Cortex of kidney (tissue), 1 donor: Measurements from ENCODE around the gene CD86.
"Not testable (repeated sequence)": the region's sequence is repeated elsewhere in the genome, so short reads cannot be mapped to it uniquely, and the experiment has no call there.

Experiments
- DNase-seq: peaks from one replicate; lab custom pipeline; 2025; lab: John Stamatoyannopoulos, UW

The CD86 gene

GRCh38 chr3:122055215-122055614 is at the start of gene CD86:
CD86 (plus strand) TSS chr3:122055362; CDS start chr3:122055490, 128 bp downstream.
- DNase-seq = no peak

- no peak for DNase-seq
Observed at GRCh38 chr3:122006267-122006666, 48.9 kb upstream of the CD86 start.

GRCh38 chr3:122008166-122008565 is 47.0 kb upstream of the CD86 start:
- DNase-seq = no peak

GRCh38 chr3:122010506-122010905 is 44.7 kb upstream of the CD86 start:
- no peak for DNase-seq

DNA sequence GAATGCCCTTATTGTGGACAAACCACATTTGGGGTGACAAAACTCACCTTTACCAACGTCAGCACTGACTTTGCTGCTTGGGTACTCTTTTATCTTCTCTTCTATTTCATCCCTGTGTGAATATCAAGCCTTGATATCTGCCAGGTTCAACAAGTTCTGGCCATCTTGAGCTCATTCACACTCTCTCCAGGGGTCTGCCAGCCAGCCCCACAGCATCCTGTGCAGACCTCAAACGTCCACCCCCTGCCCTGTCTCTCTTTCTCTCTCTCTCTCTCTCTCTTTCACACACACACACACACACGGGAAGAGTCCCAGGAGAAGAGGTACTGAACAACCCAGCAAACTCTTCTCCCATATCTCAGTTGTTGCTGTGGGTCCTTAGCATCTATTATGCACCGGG is 43.8 kb upstream of the CD86 start:
- DNase-seq = no peak

DNA sequence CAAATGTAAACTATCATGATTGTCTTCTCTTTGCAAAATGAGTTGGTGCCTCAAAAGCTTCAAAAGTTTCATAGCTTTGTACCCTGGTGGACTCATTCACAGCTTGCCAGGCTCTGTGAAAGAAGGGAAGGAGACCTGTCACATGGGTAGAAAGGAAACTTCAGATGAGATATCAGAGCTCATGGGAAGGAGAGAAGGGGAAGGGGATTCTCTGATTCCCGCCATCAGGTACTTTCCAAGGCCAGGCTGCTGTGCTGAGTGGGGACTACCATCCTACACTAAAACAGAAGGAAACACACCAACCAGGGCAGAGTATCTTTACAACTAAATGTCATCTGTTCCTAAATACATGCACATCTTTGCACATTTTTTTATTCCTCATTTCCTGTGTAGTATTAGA is 42.3 kb upstream of the CD86 start:
- DNase-seq = no peak

DNA sequence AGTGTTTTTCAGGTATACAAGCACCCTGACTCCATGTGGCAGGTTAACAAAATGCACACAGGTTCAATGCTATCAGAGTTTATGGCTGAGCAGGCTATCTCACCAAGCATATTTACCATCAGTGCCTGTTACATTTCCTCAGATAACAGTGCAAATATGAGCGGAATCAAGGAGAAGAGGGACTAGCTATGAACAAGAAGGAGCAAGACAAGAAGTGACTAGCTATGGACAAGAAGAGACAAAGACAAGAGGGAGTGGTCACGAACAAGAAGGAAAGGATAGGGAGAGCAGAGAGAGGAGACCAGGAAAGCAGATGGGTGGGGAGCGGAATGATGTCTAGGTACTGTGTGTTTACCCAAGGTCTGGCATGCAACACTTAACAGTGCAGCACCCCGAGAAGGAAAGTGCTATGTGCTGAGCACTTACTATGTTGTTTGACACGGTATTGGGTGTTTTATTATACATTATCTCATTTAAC is 41.7 kb upstream of the CD86 start:
- no peak for DNase-seq

DNA sequence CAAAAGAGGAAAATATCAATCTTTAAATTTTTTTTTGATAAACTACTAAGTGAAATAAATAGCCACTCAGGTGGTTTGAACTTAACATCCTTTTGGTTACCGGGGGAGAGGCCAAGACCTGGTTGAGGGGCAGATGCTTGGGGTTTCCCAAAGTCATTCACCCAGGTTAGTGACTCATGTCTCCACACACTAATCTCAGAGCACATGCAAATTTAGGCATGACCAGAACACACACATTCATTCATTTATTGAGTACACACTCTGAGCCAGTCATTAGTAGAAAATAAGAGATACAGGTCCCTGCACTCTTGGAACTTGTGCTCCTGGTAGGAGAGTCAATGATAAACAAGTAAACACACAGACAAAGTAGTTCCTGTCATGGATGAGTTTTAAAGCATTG is 40.4 kb upstream of the CD86 start:
- no peak for DNase-seq

DNA sequence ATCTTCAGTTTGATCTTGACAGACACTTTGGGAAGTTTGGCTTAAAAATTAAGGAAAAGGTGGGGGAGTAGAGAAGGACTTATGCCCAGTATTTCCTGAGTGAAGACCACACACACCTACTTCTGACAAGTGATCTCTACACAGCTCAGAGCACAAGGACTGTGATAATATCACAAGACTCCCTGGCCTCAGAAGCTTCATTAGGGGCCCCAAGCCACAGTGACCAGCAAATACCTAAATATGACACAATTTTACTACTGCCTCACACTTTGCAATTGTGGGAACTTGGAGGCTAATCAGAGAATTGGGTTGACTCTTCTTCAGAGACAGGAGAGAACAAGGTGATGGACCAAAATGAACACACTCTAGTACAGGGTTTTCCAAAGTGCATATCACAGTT is 35.7 kb upstream of the CD86 start:
- DNase-seq = no peak

GRCh38 chr3:122021037-122021436 is 34.1 kb upstream of the CD86 start:
- DNase-seq = no peak

- peak; percentile 54 for DNase-seq
Observed at GRCh38 chr3:122021811-122022401, 33.3 kb upstream of the CD86 start, which contains the start of gene ILDR1. ILDR1 (minus strand) TSS chr3:122022247; CDS start chr3:122022077, 170 bp downstream.

DNA sequence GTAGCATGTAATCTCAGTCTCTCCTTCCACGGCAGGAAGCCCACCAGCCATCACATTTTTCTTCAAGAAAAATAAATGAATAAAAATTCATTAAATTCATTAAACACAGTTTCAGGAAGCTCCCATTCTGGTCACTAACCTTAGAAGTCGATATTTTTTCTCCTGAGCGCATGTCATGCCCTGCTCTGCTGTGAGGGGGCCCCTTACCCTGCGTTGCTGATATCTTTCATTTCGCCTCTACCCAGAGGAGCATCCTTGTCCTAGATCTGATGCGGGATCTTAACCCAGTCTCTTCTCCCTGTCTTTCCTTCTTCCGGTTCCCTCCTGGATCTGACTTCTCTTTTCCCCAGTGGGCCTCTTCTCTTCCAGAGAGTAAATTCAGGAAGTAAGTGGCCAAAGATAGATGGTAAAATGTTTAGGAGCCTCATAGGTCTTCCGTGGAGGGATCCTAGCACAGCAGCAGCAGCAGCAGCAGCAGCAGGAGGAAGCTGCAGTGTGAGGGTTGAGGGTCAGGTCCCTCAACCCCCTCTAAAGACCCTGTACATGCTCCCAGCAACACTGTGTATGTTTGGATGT is 31.7 kb upstream of the CD86 start:
- no peak for DNase-seq

DNA sequence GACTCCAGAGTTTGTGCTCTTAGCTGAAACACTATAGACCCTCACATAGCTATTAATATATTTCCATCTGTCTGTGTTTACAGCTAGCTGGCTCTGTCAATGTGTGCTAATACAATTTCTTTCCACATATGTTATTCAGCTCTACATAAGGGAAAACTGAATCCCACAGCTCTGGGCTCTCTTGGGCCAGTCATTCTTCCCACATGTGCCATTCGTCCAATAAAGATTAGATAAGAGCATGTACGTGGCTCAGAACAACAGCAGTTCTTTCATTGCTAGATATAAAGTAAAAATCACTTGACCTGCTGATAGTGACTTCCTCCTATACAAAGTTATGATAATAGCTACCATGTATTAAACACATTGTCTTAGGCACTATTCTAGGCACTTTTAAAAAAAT is 30.4 kb upstream of the CD86 start:
- DNase-seq = no peak

- DNase-seq = no peak
Observed at GRCh38 chr3:122025296-122025695, 29.9 kb upstream of the CD86 start.

DNA sequence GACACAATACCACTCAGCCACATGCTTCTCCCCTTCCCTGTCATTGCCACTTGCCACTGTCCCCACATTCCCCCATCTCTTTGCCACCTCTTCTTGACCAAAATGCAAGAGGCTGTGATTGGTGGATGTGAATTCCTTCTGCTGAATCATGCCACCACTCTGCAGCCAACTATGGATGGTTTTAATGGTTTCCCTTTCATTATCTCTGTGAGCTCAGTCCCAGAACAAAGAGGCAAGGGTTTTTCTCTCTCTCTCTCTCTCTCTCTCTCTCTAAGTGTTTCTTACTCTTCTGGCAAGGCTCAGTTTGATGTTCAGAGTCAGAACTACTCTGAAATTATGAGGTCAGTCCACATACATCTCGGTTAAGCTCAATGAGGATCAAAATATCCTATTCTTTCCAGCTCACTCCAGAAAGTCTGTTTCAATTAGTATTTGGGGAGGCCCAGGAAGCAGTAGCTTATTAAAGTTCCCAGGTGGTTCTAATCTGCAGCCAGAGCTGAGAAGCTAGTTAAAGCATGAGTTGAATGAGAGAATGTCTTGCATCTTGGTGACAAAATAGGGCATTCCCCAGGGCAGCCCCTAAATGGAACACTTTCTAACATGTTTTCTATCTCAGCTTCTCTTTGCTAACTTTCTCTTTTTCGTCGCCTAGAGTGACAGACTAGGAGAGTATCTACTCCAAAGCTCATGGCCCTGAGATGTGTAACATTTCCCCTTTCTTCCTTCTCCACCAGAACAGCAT is 24.6 kb upstream of the CD86 start:
- DNase-seq = no peak

DNA sequence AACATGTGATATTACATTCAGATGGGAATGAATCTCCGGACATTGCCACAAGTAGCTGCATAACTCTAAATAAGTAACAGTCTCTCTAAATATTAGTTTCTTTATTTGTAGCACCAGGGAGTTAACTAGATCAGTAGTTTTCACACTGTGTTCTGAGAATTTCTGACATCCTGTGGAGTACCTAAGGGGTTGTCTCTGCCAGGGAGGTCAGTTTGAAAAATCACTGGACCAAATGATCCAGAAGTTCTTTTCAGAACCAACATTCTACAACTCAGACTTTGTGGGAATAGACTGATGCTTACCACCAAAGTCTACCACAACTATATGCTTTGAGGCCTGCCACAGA is 24.1 kb upstream of the CD86 start:
- no peak for DNase-seq

DNA sequence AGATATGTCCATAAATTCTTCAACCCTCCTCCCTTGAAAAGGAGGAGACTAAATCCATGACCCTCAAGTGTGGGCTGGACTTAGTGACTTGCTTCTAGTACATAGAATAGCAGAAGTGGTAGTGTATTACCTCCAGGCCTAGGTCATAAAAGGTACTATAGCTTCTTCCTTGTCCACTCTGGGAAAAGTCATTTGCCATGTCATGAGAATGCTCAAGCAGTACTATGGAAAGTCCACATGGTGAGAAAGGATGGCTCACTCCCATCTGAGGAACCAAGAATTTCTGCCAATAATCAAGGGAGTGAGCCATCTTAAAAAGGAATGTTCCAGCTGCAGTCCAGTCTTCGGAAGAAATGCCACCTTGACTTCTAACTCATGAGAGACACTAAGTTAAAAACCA is 22.6 kb upstream of the CD86 start:
- DNase-seq = no peak

- no peak for DNase-seq
Observed at GRCh38 chr3:122033023-122033422, 22.1 kb upstream of the CD86 start.

DNA sequence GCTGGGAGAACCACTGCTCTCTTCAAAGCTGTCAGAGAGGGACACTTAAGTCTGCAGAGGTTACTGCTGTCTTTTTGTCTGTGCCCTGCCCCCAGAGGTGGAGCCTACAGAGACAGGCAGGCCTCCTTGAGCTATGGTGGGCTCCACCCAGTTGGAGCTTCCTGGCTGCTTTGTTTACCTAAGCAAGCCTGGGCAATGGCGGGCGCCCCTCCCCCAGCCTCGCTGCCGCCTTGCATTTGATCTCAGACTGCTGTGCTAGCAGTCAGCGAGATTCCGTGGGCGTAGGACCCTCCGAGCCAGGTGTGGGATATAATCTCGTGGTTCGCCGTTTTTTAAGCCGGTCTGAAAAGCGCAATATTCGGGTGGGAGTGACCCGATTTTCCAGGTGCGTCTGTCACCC is 7.9 kb upstream of the CD86 start:
- not testable (repeated sequence) for DNase-seq

- DNase-seq = not testable (repeated sequence)
Observed at GRCh38 chr3:122047773-122048172, 7.4 kb upstream of the CD86 start.

GRCh38 chr3:122052968-122053367 is 2.2 kb upstream of the CD86 start:
- DNase-seq = no peak

DNA sequence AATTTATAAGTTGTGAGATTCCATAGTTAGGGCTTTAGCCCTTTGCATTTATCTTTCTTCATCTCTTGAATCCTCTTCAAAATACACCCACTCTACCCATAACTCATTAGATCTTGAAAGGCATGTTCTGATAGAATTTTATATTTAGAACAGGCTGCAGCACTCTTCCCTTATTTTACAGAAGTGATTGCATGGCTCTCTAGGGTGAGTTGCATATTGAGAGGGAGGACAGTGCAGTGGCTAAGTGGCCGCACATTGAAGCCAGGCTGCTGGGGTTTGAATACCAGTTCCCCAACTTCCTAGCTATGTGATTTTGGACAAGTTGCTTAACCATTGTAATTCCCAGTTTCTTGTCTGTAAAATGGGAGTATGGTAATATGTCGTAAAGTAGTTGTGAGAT is 2.5 kb downstream of the CD86 start:
- DNase-seq = no peak

GRCh38 chr3:122058294-122058693 is 3.1 kb downstream of the CD86 start:
- no peak for DNase-seq
